MCF 10A (cell line): Measurements from ENCODE around the gene TYW1. TPM values are rescaled to one million over a fixed set of nuclear protein-coding genes. Genes with fewer than 3 reads are reported as not detected.
"Not testable (repeated sequence)": the region's sequence is repeated elsewhere in the genome, so short reads cannot be mapped to it uniquely, and the experiment has no call there.

Experiments
- BruUV-seq: library from RNA; stranded (reverse); fragments of 400-500 nt; replicated peaks from 2 replicates; lab custom pipeline; 2021; lab: Mats Ljungman, UMichigan
- CTCF ChIA-PET: fragments of 300-600 bp; sonication (Branson Sonifier 250); formaldehyde crosslinking; extraction: SDS; loops from one replicate; lab custom pipeline; 2021; ENCODE audit warnings: antibody characterized with exemption, inconsistent platforms; lab: Yijun Ruan, JAX
- POLR2A ChIA-PET: fragments of 300-600, 350-650 bp; sonication (Branson Sonifier 250); formaldehyde crosslinking; extraction: SDS; loops from one replicate; lab custom pipeline; 2020; ENCODE audit warnings: antibody characterized with exemption, inconsistent platforms; lab: Yijun Ruan, JAX
- DNase-seq: peaks from one replicate; pipeline ENCODE4 v3.0.0-alpha.2; 2018; ENCODE audit not compliant: unreplicated experiment
- H3K27ac Mint-ChIP-seq: one replicate; pipeline ENCODE4 v1.8.0; 2022; ENCODE audit warnings: mild to moderate bottlenecking, low read depth, mixed read lengths; ENCODE audit not compliant: unreplicated experiment
- H3K27me3 Mint-ChIP-seq: one replicate; pipeline ENCODE4 v1.8.0; 2022; ENCODE audit warnings: mixed read lengths; ENCODE audit not compliant: insufficient read depth, unreplicated experiment
- H3K36me3 Mint-ChIP-seq: one replicate; pipeline ENCODE4 v1.8.0; 2022; ENCODE audit warnings: mild to moderate bottlenecking, moderate library complexity, mixed read lengths; ENCODE audit not compliant: insufficient read depth, unreplicated experiment
- H3K4me1 Mint-ChIP-seq: one replicate; pipeline ENCODE4 v1.8.0; 2022; ENCODE audit warnings: mixed read lengths; ENCODE audit not compliant: insufficient read depth, unreplicated experiment
- H3K4me3 Mint-ChIP-seq: one replicate; pipeline ENCODE4 v1.8.0; 2022; ENCODE audit warnings: mild to moderate bottlenecking, moderate library complexity, mixed read lengths; ENCODE audit not compliant: unreplicated experiment
- H3K9me3 Mint-ChIP-seq: one replicate; pipeline ENCODE4 v1.8.0; 2022; ENCODE audit warnings: mixed read lengths; ENCODE audit not compliant: unreplicated experiment
- CTCF ChIP-seq: fragments of 200-600 bp; IDR thresholded peaks from one replicate; pipeline ENCODE4 v1.8.0; 2022; ENCODE audit warnings: antibody characterized with exemption, mild to moderate bottlenecking; ENCODE audit not compliant: unreplicated experiment
- intact Hi-C: fragments of 100-400 bp; cut with micrococcal nuclease; formaldehyde crosslinking; loops from 2 replicates; pipeline ENCODE4 v1.14.1; 2022
- microRNA-seq: library from miRNA; unstranded; fragments of <30 nt; microRNA quantifications from one replicate; pipeline ENCODE4 v1.2.0, GENCODE V29; 2022
- total RNA-seq: library from RNA; stranded (reverse); gene quantifications from 2 replicates; pipeline ENCODE4 v1.2.3, GENCODE V29; 2022

The TYW1 gene
- total RNA-seq, 1 experiment from 2014 or later = 19.2 TPM

- H3K9me3 Mint-ChIP-seq, POLR2A ChIA-PET, H3K4me3 Mint-ChIP-seq, BruUV-seq, H3K27me3 Mint-ChIP-seq, H3K36me3 Mint-ChIP-seq, CTCF ChIA-PET, intact Hi-C loops, H3K4me1 Mint-ChIP-seq: not testable (repeated sequence)
- H3K27ac Mint-ChIP-seq = peak overlapping the region; percentile 23
- DNase-seq = peak; percentile 22
These were observed 263.5 kb downstream of the TYW1 start for GRCh38 chr7:67260166-67260586.

- H3K4me1 Mint-ChIP-seq, H3K27me3 Mint-ChIP-seq, POLR2A ChIA-PET, H3K36me3 Mint-ChIP-seq, intact Hi-C loops, BruUV-seq, H3K4me3 Mint-ChIP-seq, CTCF ChIA-PET, H3K9me3 Mint-ChIP-seq, H3K27ac Mint-ChIP-seq: not testable (repeated sequence)
- DNase-seq = peak; percentile 12
These were observed 267.4 kb downstream of the TYW1 start for GRCh38 chr7:67264000-67264399.

GRCh38 chr7:67266070-67266469, 269.4 kb downstream of the TYW1 start:
- H3K27ac Mint-ChIP-seq, POLR2A ChIA-PET, DNase-seq, H3K36me3 Mint-ChIP-seq, intact Hi-C loops, BruUV-seq, H3K4me3 Mint-ChIP-seq, H3K9me3 Mint-ChIP-seq, H3K27me3 Mint-ChIP-seq, H3K4me1 Mint-ChIP-seq: not testable (repeated sequence)
- CTCF ChIA-PET = interaction anchor here (0.7 kb wide), 1 partner anchor 42 kb away, joined by 4 read pairs; no protein-coding TSS in a partner anchor

- TF ChIP-seq CTCF = no peak
- no TSS peak for BruUV-seq
- POLR2A ChIA-PET = no interaction called here
- Mint-ChIP-seq H3K4me1 (no peaks in the 10 kb centered on the region), H3K36me3 (peaks cover 5% of the 10 kb centered on the region), H3K27me3 (no peaks in the 10 kb centered on the region), H3K4me3 (no peak overlapping the region), H3K27ac (no peak overlapping the region), H3K9me3 (no peaks in the 10 kb centered on the region)
- CTCF ChIA-PET = no interaction called here
- DNase-seq = no peak
- intact Hi-C loops = no loop called here
These were observed 271.3 kb downstream of the TYW1 start for GRCh38 chr7:67267914-67268313.

GRCh38 chr7:67269916-67270315, 273.3 kb downstream of the TYW1 start:
- BruUV-seq, H3K4me1 Mint-ChIP-seq, H3K27me3 Mint-ChIP-seq, H3K4me3 Mint-ChIP-seq, H3K36me3 Mint-ChIP-seq, H3K27ac Mint-ChIP-seq, CTCF ChIA-PET, DNase-seq, H3K9me3 Mint-ChIP-seq, intact Hi-C loops: not testable (repeated sequence)
- POLR2A ChIA-PET = interaction anchor here (0.6 kb wide), 1 partner anchor 274 kb away, joined by 3 read pairs; no protein-coding TSS in a partner anchor

Small RNA genes within 50 kb of the gene (microRNA-seq; reads per million reads assigned to microRNA genes)
- gene MIR4650-1 = not detected

Other genes starting within 250 kb of the TYW1 start
- 75.7 and 80.0 TPM in 2 replicates for gene TMEM248, start 75.6 kb upstream of the TYW1 start, total RNA-seq
- 133 and 156 TPM in 2 replicates for gene SBDS, start 1.2 kb upstream of the TYW1 start, total RNA-seq